ENCODE measurements around the gene TMEM117. TPM values are rescaled to one million over a fixed set of nuclear protein-coding genes. Genes with fewer than 3 reads are reported as not detected.

TMEM117 gene
- total RNA-seq, 1 donor, result 10.8 TPM

DNA sequence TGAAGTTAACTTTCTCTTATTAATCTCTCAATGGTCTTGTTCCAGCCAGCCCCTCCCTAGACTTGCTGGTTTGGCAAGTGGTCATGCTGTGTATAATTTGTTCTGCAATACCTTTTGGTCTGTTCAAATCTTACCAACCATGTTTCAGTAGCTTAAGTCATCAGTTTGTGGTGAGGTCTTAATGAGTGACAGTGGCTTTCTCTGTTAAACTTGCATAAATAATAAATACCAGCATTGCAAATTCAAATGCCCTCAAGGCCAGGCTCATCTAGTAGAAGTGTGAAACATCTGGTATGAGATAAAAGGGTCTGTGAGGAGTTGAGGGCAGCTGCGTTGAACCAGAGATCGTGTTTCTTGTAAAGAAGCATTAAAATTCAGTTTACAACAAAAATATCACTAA lies 319.5 kb downstream of the TMEM117 start:
- H3K4me3 ChIP-seq (ENCODE audit: low read depth, low read length), result no peak overlapping the region
- DNase-seq (ENCODE audit: low read depth), result no peak
- no peak for TF ChIP-seq CTCF (IDR thresholded peaks at IDR 0.05; ENCODE audit: insufficient read depth, low read depth, low read length)

DNA sequence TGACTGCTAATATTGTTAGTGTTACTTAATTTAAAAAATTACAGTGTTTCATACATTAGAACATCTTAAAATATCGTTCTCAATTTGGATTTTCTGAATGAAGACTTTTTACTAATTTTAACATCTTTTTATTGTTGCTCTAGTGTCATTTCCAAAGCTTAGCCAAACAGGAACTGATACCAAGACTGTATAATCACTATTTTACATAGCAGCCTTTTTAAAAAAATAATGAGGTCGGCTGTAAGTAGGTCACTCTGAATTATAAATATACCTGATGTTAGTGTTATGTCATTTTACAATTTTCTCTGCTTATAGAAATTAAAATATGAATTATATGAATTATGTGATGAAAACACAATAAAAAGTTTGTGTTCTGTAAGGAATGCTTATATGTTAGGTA lies 321.5 kb downstream of the TMEM117 start:
- no peak for TF ChIP-seq CTCF (IDR thresholded peaks at IDR 0.05; ENCODE audit: insufficient read depth, low read depth, low read length)
- H3K4me3 ChIP-seq (ENCODE audit: low read depth, low read length), result no peak overlapping the region
- DNase-seq (ENCODE audit: low read depth), result no peak

DNA sequence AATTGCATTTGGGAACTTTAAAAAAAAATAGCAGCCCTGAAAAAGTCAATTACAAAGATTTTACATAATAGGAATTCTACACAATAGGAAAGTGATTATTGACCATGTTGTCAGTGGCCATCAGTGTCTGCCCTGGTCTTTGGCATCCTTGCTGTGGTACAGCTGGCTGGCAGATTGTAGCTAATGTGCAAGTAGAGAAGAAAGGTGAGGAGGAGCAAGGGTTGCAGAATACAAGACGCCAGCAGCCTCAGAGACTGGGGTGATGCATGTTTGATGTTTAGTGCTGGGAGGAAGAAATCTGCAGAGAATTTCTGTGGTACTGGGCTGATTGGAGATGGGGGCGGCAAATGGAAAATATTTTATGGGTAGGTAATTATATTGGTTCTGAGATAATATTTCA lies 322.9 kb downstream of the TMEM117 start:
- TF ChIP-seq CTCF (IDR thresholded peaks at IDR 0.05; ENCODE audit: insufficient read depth, low read depth, low read length), result no peak
- DNase-seq (ENCODE audit: low read depth), result no peak
- H3K4me3 ChIP-seq (ENCODE audit: low read depth, low read length), result no peak overlapping the region

- no peak overlapping the region for H3K4me3 ChIP-seq (ENCODE audit: low read depth, low read length)
- DNase-seq (ENCODE audit: low read depth), result no peak
- no peak for TF ChIP-seq CTCF (IDR thresholded peaks at IDR 0.05; ENCODE audit: insufficient read depth, low read depth, low read length)
Measured at GRCh38 chr12:44159216-44159615, 323.3 kb downstream of the TMEM117 start.

GRCh38 chr12:44159862-44160261 lies 324.0 kb downstream of the TMEM117 start:
- H3K4me3 ChIP-seq (ENCODE audit: low read depth, low read length), result no peak overlapping the region
- no peak for DNase-seq (ENCODE audit: low read depth)
- no peak for TF ChIP-seq CTCF (IDR thresholded peaks at IDR 0.05; ENCODE audit: insufficient read depth, low read depth, low read length)

- no peak for DNase-seq (ENCODE audit: low read depth)
- no peak for TF ChIP-seq CTCF (IDR thresholded peaks at IDR 0.05; ENCODE audit: insufficient read depth, low read depth, low read length)
Measured at GRCh38 chr12:44162961-44163360, 327.1 kb downstream of the TMEM117 start.

GRCh38 chr12:44174053-44174452 lies 338.2 kb downstream of the TMEM117 start:
- DNase-seq (ENCODE audit: low read depth), result no peak
- TF ChIP-seq CTCF (IDR thresholded peaks at IDR 0.05; ENCODE audit: insufficient read depth, low read depth, low read length), result no peak
- H3K4me3 ChIP-seq (ENCODE audit: low read depth, low read length), result no peak overlapping the region

More at GRCh38 chr12:44162961-44163360, 327.1 kb downstream of the TMEM117 start:
- H3K4me3 ChIP-seq (ENCODE audit: low read depth, low read length), result no peak overlapping the region

All from fibroblast of villous mesenchyme (primary cell).